Lower leg skin (tissue), 3 donors: Measurements from ENCODE around the gene TCAP.

ENCODE experiments used
- CTCF ChIP-seq, 3 donors: fragments of 450-650 bp; IDR thresholded peaks; one replicate each; pipeline ENCODE4 v1.5.1; 2016; ENCODE audit warnings: antibody characterized with exemption in 3 of 3, mild to moderate bottlenecking in 3 of 3, moderate library complexity in 2 of 3
- POLR2A ChIP-seq, 2 donors: fragments of 450-650 bp; IDR thresholded peaks; one replicate each; pipeline ENCODE4 v1.6.1; 2016 to 2017; ENCODE audit warnings: antibody characterized with exemption in 2 of 2, mild to moderate bottlenecking in 1 of 2, moderate library complexity in 1 of 2

GRCh38 chr17:39688945-39689344, 23.8 kb downstream of the TCAP start:
- TF ChIP-seq CTCF (IDR thresholded peaks at IDR 0.05) (no peak), POLR2A (IDR thresholded peaks at IDR 0.05) (no peak)
